Stimulated activated CD8-positive, alpha-beta memory T cell treated with anti-CD3 and anti-CD28 coated beads, Interleukin-12 subunit alpha, Interleukin-12 subunit beta, amount 100 ng/mL, for 4 hours (primary cell): ENCODE results near the gene PLEKHH3.
"Not testable (repeated sequence)": the region's sequence is repeated elsewhere in the genome, so short reads cannot be mapped to it uniquely, and the experiment has no call there.

Source experiments
- DNase-seq: peaks from one replicate; pipeline ENCODE4 v3.0.0-alpha.2; 2020; ENCODE audit warnings: low read depth

The PLEKHH3 gene

GRCh38 chr17:42670789-42671657 is 5.8 kb downstream of the PLEKHH3 start:
- DNase-seq, result no peak

- DNase-seq, result no peak
Observed at GRCh38 chr17:42669977-42670788, 6.6 kb downstream of the PLEKHH3 start.

GRCh38 chr17:42669705-42669976 is 7.2 kb downstream of the PLEKHH3 start:
- DNase-seq, result no peak

GRCh38 chr17:42667088-42667951 is 9.5 kb downstream of the PLEKHH3 start:
- no peak for DNase-seq

- DNase-seq, result not testable (repeated sequence)
Observed at GRCh38 chr17:42666126-42666525, 10.7 kb downstream of the PLEKHH3 start.

- DNase-seq, result no peak
Observed at GRCh38 chr17:42665581-42666001, 11.2 kb downstream of the PLEKHH3 start.

- no peak for DNase-seq
Observed at GRCh38 chr17:42660692-42661345, 16.0 kb downstream of the PLEKHH3 start.

GRCh38 chr17:42659932-42660274 is 16.9 kb downstream of the PLEKHH3 start:
- DNase-seq, result not testable (repeated sequence)

GRCh38 chr17:42659079-42659931 is 17.5 kb downstream of the PLEKHH3 start, which contains the start of gene TUBG2:
Gene TUBG2 (plus strand): TSS chr17:42659284. CDS start chr17:42659504, 220 bp downstream.
- peak; percentile 69 for DNase-seq

GRCh38 chr17:42657824-42658588 is 18.8 kb downstream of the PLEKHH3 start:
- DNase-seq, result no peak

GRCh38 chr17:42655528-42655927 is 21.3 kb downstream of the PLEKHH3 start:
- no peak for DNase-seq

GRCh38 chr17:42653179-42654124 is 23.3 kb downstream of the PLEKHH3 start:
- no peak for DNase-seq

- no peak for DNase-seq
Observed at GRCh38 chr17:42651392-42651791, 25.4 kb downstream of the PLEKHH3 start.

GRCh38 chr17:42647778-42648177 is 29.0 kb downstream of the PLEKHH3 start:
- no peak for DNase-seq

- DNase-seq, result no peak
Observed at GRCh38 chr17:42642336-42642735, 34.5 kb downstream of the PLEKHH3 start.

- no peak for DNase-seq
Observed at GRCh38 chr17:42640121-42640520, 36.7 kb downstream of the PLEKHH3 start.

GRCh38 chr17:42639525-42640113 is 37.2 kb downstream of the PLEKHH3 start:
- no peak for DNase-seq

- DNase-seq, result no peak
Observed at GRCh38 chr17:42632949-42633444, 43.8 kb downstream of the PLEKHH3 start.
